NB4 (cell line): Measurements from ENCODE around the gene USB1.

Source experiments
- CTCF ChIP-seq: IDR thresholded peaks from one replicate; pipeline ENCODE4 v1.5.1; 2012; ENCODE audit warnings: low read depth, low read length
- POLR2A ChIP-seq: IDR thresholded peaks from 2 replicates; pipeline ENCODE4 v1.6.1; 2011; ENCODE audit warnings: mild to moderate bottlenecking; ENCODE audit not compliant: insufficient read length; ENCODE audit errors: extremely low read depth

- TF ChIP-seq CTCF (no peak), POLR2A (no peak)
Measured at GRCh38 chr16:58044266-58045019, 43.2 kb downstream of the USB1 start.
